CD14-positive monocyte (primary cell): ENCODE measurements around the gene PEX16. TPM values are rescaled to one million over a fixed set of nuclear protein-coding genes. Genes with fewer than 3 reads are reported as not detected.
A peak's percentile ranks its signal among the peaks of the same experiment; 100 is the strongest.

ENCODE experiments used
- DNase-seq, 3 donors: peaks; one replicate each; pipeline ENCODE4 v3.0.0-alpha.2; 2011 to 2022
- H2AFZ ChIP-seq: 2 replicates; pipeline ENCODE4 v1.6.0; 2012; ENCODE audit warnings: mild to moderate bottlenecking, low read depth, low read length, inconsistent platforms; ENCODE audit not compliant: insufficient read depth, poor library complexity, severe bottlenecking
- H3K27ac ChIP-seq, 2 donors: 1 replicate in 1 of 2; 2 replicates in 1 of 2; pipeline ENCODE4 v1.5.1; 2012 to 2013; ENCODE audit warnings: low read length in 2 of 2, control low read depth in 1 of 2, inconsistent platforms in 1 of 2, low read depth in 1 of 2, mild to moderate bottlenecking in 1 of 2
- H3K27me3 ChIP-seq, 2 donors: one replicate each; pipeline versions ENCODE4 v1.6.0 to v1.6.1; 2011 to 2013; ENCODE audit warnings: low read length in 2 of 2; ENCODE audit not compliant: control insufficient read depth in 2 of 2, insufficient read depth in 2 of 2
- H3K36me3 ChIP-seq, 2 donors: replicated peaks in 1 of 2; 1 replicate in 1 of 2; 2 replicates in 1 of 2; pipeline versions ENCODE4 v1.5.1 to v1.6.1; 2012 to 2013; ENCODE audit warnings: low read length in 2 of 2, control low read depth in 1 of 2, inconsistent platforms in 1 of 2, mild to moderate bottlenecking in 1 of 2; ENCODE audit not compliant: insufficient read depth in 2 of 2, control insufficient read depth in 1 of 2
- H3K4me1 ChIP-seq, 2 donors: 1 replicate in 1 of 2; 2 replicates in 1 of 2; pipeline versions ENCODE4 v1.5.1 to v1.6.1; 2012 to 2013; ENCODE audit warnings: low read length in 2 of 2, control low read depth in 1 of 2, inconsistent platforms in 1 of 2, mild to moderate bottlenecking in 1 of 2, moderate library complexity in 1 of 2; ENCODE audit not compliant: insufficient read depth in 2 of 2, control insufficient read depth in 1 of 2
- H3K4me2 ChIP-seq: replicated peaks from 2 replicates; pipeline ENCODE3; 2012; ENCODE audit warnings: low read length, moderate library complexity, mild to moderate bottlenecking; ENCODE audit not compliant: poor library complexity, severe bottlenecking; ENCODE audit errors: extremely low read depth
- H3K4me3 ChIP-seq, 3 experiments: fragments of 200-600 bp in 1 of 3; sonication (generic) in 1 of 3; replicated peaks in 1 of 3; 1 replicate in 2 of 3; 2 replicates in 1 of 3; pipeline ENCODE4 v1.5.1; 2011 to 2013; ENCODE audit warnings: low read length in 3 of 3, mild to moderate bottlenecking in 3 of 3, control low read depth in 2 of 3, low read depth in 2 of 3, inconsistent platforms in 1 of 3, moderate library complexity in 1 of 3
- H3K79me2 ChIP-seq: 2 replicates; pipeline ENCODE4 v1.6.0; 2012; ENCODE audit warnings: mild to moderate bottlenecking, control low read depth, inconsistent platforms, low read length, moderate library complexity; ENCODE audit not compliant: insufficient read depth
- H3K9ac ChIP-seq: 2 replicates; pipeline ENCODE4 v1.6.0; 2017; ENCODE audit warnings: low read length, mild to moderate bottlenecking; ENCODE audit not compliant: insufficient read depth, poor library complexity, severe bottlenecking
- H3K9me3 ChIP-seq, 2 donors: replicated peaks in 1 of 2; 1 replicate in 1 of 2; 2 replicates in 1 of 2; pipeline versions ENCODE4 v1.5.1 to v1.6.1; 2012 to 2013; ENCODE audit warnings: low read length in 2 of 2, control low read depth in 1 of 2; ENCODE audit not compliant: control insufficient read depth in 1 of 2, insufficient read depth in 1 of 2
- H4K20me1 ChIP-seq: 2 replicates; pipeline ENCODE4 v1.6.0; 2012; ENCODE audit warnings: mild to moderate bottlenecking, low read length, control low read depth, moderate library complexity; ENCODE audit not compliant: insufficient read depth
- H3K27ac Mint-ChIP-seq, 7 donors: one replicate each; pipeline ENCODE4 v1.8.0; 2020; ENCODE audit warnings: mild to moderate bottlenecking in 7 of 7, mixed read lengths in 7 of 7, moderate library complexity in 6 of 7, inconsistent platforms in 2 of 7
- H3K27me3 Mint-ChIP-seq, 3 donors: one replicate each; pipeline ENCODE4 v1.8.0; 2021 to 2022; ENCODE audit warnings: low read depth in 3 of 3, mild to moderate bottlenecking in 3 of 3, mixed read lengths in 3 of 3, moderate library complexity in 3 of 3, inconsistent platforms in 1 of 3
- H3K36me3 Mint-ChIP-seq, 2 donors: one replicate each; pipeline ENCODE4 v1.8.0; 2020; ENCODE audit warnings: mixed read lengths in 2 of 2, inconsistent platforms in 1 of 2, mild to moderate bottlenecking in 1 of 2
- H3K4me1 Mint-ChIP-seq: one replicate; pipeline ENCODE4 v1.8.0; 2020; ENCODE audit warnings: mild to moderate bottlenecking, mixed read lengths
- H3K4me3 Mint-ChIP-seq, 2 donors: one replicate each; pipeline ENCODE4 v1.8.0; 2020; ENCODE audit warnings: mild to moderate bottlenecking in 2 of 2, mixed read lengths in 2 of 2, moderate library complexity in 1 of 2
- H3K9me3 Mint-ChIP-seq, 7 donors: one replicate each; pipeline ENCODE4 v1.8.0; 2020 to 2022; ENCODE audit warnings: mixed read lengths in 7 of 7, mild to moderate bottlenecking in 6 of 7, moderate library complexity in 6 of 7, inconsistent platforms in 2 of 7
- CTCF ChIP-seq: fragments of 200-600 bp; IDR thresholded peaks from one replicate; pipeline ENCODE4 v1.8.0; 2022; ENCODE audit warnings: antibody characterized with exemption, mild to moderate bottlenecking
- WGBS: methylation state at CpG from one replicate; pipeline ENCODE4 v1.1.5; 2013; ENCODE audit warnings: missing lambda C conversion rate; ENCODE audit not compliant: insufficient coverage; 5-methylcytosine and 5-hydroxymethylcytosine counted together
- intact Hi-C, 2 donors: fragments of 100-400 bp; cut with micrococcal nuclease; formaldehyde crosslinking; loops; one replicate each; pipeline versions ENCODE4 v1.15.0 to v1.15.1; 2023
- polyA plus RNA-seq, 3 donors: library from polyadenylated mRNA; depleted of rRNA in 1 of 3; unstranded in 2 of 3; stranded (reverse) in 1 of 3; fragments of 300-500 nt in 2 of 3; fragments of >200 nt in 1 of 3; fragmentation: Illumina TruSeq in 2 of 3; gene quantifications; 1 replicate in 2 of 3; 2 replicates in 1 of 3; pipeline ENCODE4 v1.2.3, GENCODE V29; 2012 to 2021

The PEX16 gene
- polyA plus RNA-seq, 3 donors: 33.8 to 46.1 (median 35.1) TPM

GRCh38 chr11:45884596-45885185 is 33.0 kb downstream of the PEX16 start:
- Histone ChIP-seq H3K79me2 (no peaks in the 10 kb centered on the region), H3K4me1 (peaks cover 5 to 6% of the 10 kb centered on the region in 2 donors), H3K4me3 (no peak overlapping the region), H4K20me1 (peaks cover 25% of the 10 kb centered on the region), H3K9ac (no peak overlapping the region), H3K4me2 (no peak overlapping the region), H2AFZ (no peak overlapping the region), H3K9me3 (no peaks in the 10 kb centered on the region), H3K27me3 (peaks cover 14 to 26% of the 10 kb centered on the region in 2 donors), H3K36me3 (peaks cover 28 to 29% of the 10 kb centered on the region in 2 donors), H3K27ac (no peak overlapping the region)
- Mint-ChIP-seq H3K9me3 (peaks cover 0 to 5% (median 0%) of the 10 kb centered on the region in 7 donors), H3K4me1 (peaks cover 3% of the 10 kb centered on the region), H3K4me3 (peak overlapping the region; percentile 64 to 89), H3K27ac (no peak overlapping the region), H3K36me3 (peaks cover 25 to 27% of the 10 kb centered on the region in 2 donors), H3K27me3 (peaks cover 16 to 43% (median 29%) of the 10 kb centered on the region in 3 donors)
- no peak for DNase-seq
- TF ChIP-seq CTCF: no peak
- intact Hi-C loops: no loop called here
- 93% methylated on average over 8 of the region's 10 CpGs for WGBS

GRCh38 chr11:45881708-45882368 is 35.8 kb downstream of the PEX16 start:
- Histone ChIP-seq H3K27me3 (peaks cover 11 to 17% of the 10 kb centered on the region in 2 donors), H3K36me3 (peaks cover 48 to 50% of the 10 kb centered on the region in 2 donors), H3K4me3 (no peak overlapping the region), H4K20me1 (peaks cover 25% of the 10 kb centered on the region), H3K4me1 (peaks cover 5 to 6% of the 10 kb centered on the region in 2 donors), H2AFZ (no peak overlapping the region), H3K79me2 (no peaks in the 10 kb centered on the region), H3K27ac (no peak overlapping the region), H3K9ac (no peak overlapping the region), H3K4me2 (no peak overlapping the region), H3K9me3 (no peaks in the 10 kb centered on the region)
- DNase-seq: no peak
- H3K27me3 Mint-ChIP-seq: peaks cover 8 to 24% (median 16%) of the 10 kb centered on the region in 3 donors
- 100% methylated on average over 1 of the region's 6 CpGs for WGBS
- no peak overlapping the region for H3K27ac Mint-ChIP-seq
- TF ChIP-seq CTCF: no peak
- no peak overlapping the region for H3K4me3 Mint-ChIP-seq
- H3K4me1 Mint-ChIP-seq: peaks cover 3% of the 10 kb centered on the region
- intact Hi-C loops: no loop called here
- peaks cover 0 to 5% (median 0%) of the 10 kb centered on the region in 7 donors for H3K9me3 Mint-ChIP-seq
- H3K36me3 Mint-ChIP-seq: peaks cover 45 to 49% of the 10 kb centered on the region in 2 donors
